Aorta (tissue), 5 donors: ENCODE measurements around the gene FARP1. TPM values are rescaled to one million over a fixed set of nuclear protein-coding genes. Genes with fewer than 3 reads are reported as not detected.

Source experiments
- ATAC-seq: fragments of 200-7000 bp; cut with Tn5 transposase; one replicate; pipeline ENCODE4 v1.9.1; 2022; ENCODE audit warnings: moderate library complexity; ENCODE audit not compliant: low FRiP score
- DNase-seq, 2 donors: peaks; one replicate each; pipeline ENCODE4 v3.0.0-alpha.2; 2020
- H3K27ac ChIP-seq, 2 donors: one replicate each; pipeline ENCODE4 v1.5.1; 2013; ENCODE audit warnings: low read length in 2 of 2, mild to moderate bottlenecking in 2 of 2, moderate library complexity in 2 of 2, control low read depth in 1 of 2, inconsistent platforms in 1 of 2, low read depth in 1 of 2
- H3K27me3 ChIP-seq, 2 donors: one replicate each; pipeline ENCODE4 v1.6.1; 2013; ENCODE audit warnings: control low read depth in 1 of 2, low read length in 1 of 2, mild to moderate bottlenecking in 1 of 2, moderate library complexity in 1 of 2; ENCODE audit not compliant: insufficient read depth in 2 of 2, control insufficient read depth in 1 of 2
- H3K36me3 ChIP-seq, 2 donors: one replicate each; pipeline ENCODE4 v1.6.1; 2013; ENCODE audit warnings: control low read depth in 1 of 2, low read length in 1 of 2, mild to moderate bottlenecking in 1 of 2; ENCODE audit not compliant: insufficient read depth in 2 of 2, control insufficient read depth in 1 of 2
- H3K4me1 ChIP-seq, 2 donors: one replicate each; pipeline ENCODE4 v1.6.1; 2013; ENCODE audit warnings: low read length in 2 of 2, control low read depth in 1 of 2, mild to moderate bottlenecking in 1 of 2, moderate library complexity in 1 of 2; ENCODE audit not compliant: insufficient read depth in 2 of 2, control insufficient read depth in 1 of 2
- H3K4me3 ChIP-seq, 2 donors: one replicate each; pipeline ENCODE4 v1.5.1; 2013; ENCODE audit warnings: low read length in 2 of 2, control low read depth in 1 of 2, mild to moderate bottlenecking in 1 of 2
- H3K9me3 ChIP-seq: one replicate; pipeline ENCODE4 v1.6.1; 2013; ENCODE audit warnings: mild to moderate bottlenecking, low read length; ENCODE audit not compliant: control insufficient read depth
- WGBS, 2 donors: extraction: QIAGEN DNeasy Blood & Tissue Kit; methylation state at CpG; one replicate each; pipeline ENCODE4 v1.1.7; 2013; 5-methylcytosine and 5-hydroxymethylcytosine counted together
- intact Hi-C, 2 donors: fragments of 100-400 bp; cut with DNase I; formaldehyde crosslinking; loops; one replicate each; pipeline versions ENCODE4 v1.14.2 to v1.15.0; 2022
- polyA plus RNA-seq, 2 donors: library from polyadenylated mRNA; stranded (reverse); fragments of 200-250 nt; gene quantifications; one replicate each; pipeline ENCODE4 v1.2.3, GENCODE V29; 2013
- total RNA-seq, 2 donors: library from RNA; stranded (reverse); fragmentation: NEBNext Ultra II Directional; extraction: Animal tissue kit (Norgen Biotek cat#: 25700); gene quantifications; one replicate each; pipeline ENCODE4 v1.2.1, GENCODE V29; 2021
- donor health status: healthy with polysubstance abuse.
- donor health status: Bipolar disorder and iron deficiency.
- donor health status: DM: no; HTN: no; CAD: no.
- donor health status: DM: no; HTN: no; CAD: no.
- donor health status: DM: yes; HTN: yes; CAD: no.

The FARP1 gene
- total and polyA plus RNA-seq, 4 donors: 3.3 to 41.7 (median 23.7) TPM

DNA sequence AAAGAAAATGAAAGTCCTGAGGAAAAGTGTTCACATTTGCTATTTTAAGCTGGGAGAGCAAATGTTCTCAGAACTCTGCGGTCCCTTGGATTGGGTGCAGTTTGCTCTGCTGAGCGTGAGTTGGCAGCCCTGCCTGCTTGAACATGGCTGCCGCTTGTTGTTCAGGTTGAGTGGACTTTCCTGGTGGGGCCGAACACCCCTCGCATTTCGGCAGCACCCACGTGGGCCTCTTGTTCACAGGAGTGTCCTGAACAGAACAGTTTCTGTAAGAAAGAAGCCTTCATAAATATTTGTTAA, 45.0 kb downstream of the FARP1 start:
- no peaks in the 10 kb centered on the region for H3K27me3 ChIP-seq
- 13 to 15% methylated on average over 7 of the region's 7 CpGs for WGBS, 2 donors
- DNase-seq (no peak), ATAC-seq (peak; percentile 65)
- peak overlapping the region in 1 of 2 donors; percentile 26 for H3K27ac ChIP-seq
- H3K4me3 ChIP-seq: no peak overlapping the region
- intact Hi-C loops: no loop called here
- no peaks in the 10 kb centered on the region for H3K9me3 ChIP-seq
- peaks cover 0 to 2% of the 10 kb centered on the region in 2 donors for H3K4me1 ChIP-seq
- H3K36me3 ChIP-seq: no peaks in the 10 kb centered on the region

DNA sequence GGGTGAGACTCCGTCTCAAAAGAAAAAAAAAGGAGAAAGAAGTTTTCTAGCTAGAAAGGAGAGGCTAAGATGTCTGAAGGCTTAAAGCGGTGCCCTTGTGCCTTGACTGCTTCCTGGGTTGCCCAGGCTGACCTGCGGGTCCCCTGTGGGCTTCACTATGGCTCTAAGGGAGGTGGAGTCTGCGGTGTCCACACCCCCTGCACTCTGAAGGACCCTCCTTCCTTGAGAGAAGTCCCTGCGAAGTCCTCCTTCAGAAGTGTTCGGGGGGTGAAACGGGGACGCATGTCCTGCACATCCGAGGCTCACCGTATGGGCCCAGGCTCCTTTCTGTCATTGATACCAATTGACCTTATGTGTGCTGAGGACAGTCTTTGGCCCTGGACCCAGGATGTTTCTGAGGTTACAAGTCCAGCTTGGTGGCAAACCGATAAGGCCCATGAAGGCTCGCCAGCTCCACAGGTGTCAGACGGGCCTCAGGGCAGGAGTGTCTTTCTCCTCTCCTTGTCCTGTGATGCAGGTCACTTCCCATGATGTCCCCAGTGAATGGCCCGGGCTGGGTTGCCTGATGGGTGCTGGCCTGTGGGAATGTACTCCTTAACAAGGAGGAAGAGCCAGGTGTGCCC, 45.8 kb downstream of the FARP1 start:
- DNase-seq: no peak
- intact Hi-C loops: no loop called here
- Histone ChIP-seq H3K27ac (no peak overlapping the region), H3K4me3 (no peak overlapping the region), H3K36me3 (no peaks in the 10 kb centered on the region), H3K4me1 (peaks cover 0 to 2% of the 10 kb centered on the region in 2 donors), H3K27me3 (no peaks in the 10 kb centered on the region), H3K9me3 (no peaks in the 10 kb centered on the region)
- 95 to 96% methylated on average over 14 of the region's 14 CpGs for WGBS, 2 donors
- no peak for ATAC-seq

DNA sequence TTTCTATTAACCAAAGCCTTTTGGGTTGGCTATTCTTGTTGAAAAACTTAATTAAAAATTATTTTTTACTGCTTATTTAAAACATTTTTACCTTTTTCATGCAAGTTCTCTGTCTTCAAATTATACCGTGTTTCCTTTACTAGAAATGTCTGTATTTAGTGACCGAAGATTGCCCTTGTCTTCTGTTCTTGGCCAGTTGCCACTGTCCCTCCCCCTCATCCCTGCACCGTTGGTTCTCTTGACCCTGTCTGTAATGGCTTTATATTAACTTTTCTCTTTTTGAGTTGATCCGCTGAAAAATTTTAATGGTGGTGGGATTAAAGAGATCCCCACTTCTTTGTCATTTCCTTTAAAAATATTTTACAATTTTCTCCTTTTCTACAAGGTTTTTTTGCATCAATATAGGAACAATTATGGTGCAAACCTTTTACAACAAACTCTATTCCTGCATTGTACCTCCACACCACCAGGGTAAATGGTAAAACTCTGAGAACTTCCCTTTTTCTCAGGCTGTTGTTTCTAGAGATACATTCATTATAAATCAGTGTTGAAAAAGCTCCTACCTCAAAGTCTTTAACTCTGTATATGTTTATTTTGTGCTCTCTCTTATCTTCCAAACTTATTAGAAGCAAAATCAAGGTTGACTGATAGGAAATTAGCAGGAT, 47.1 kb downstream of the FARP1 start:
- ATAC-seq (no peak), DNase-seq (no peak)
- no peak overlapping the region for H3K4me3 ChIP-seq
- H3K27me3 ChIP-seq: no peaks in the 10 kb centered on the region
- H3K27ac ChIP-seq: no peak overlapping the region
- 56 to 67% methylated on average over 4 of the region's 4 CpGs for WGBS, 2 donors
- H3K36me3 ChIP-seq: no peaks in the 10 kb centered on the region
- intact Hi-C loops: no loop called here
- H3K4me1 ChIP-seq: peaks cover 0 to 2% of the 10 kb centered on the region in 2 donors
- no peaks in the 10 kb centered on the region for H3K9me3 ChIP-seq

DNA sequence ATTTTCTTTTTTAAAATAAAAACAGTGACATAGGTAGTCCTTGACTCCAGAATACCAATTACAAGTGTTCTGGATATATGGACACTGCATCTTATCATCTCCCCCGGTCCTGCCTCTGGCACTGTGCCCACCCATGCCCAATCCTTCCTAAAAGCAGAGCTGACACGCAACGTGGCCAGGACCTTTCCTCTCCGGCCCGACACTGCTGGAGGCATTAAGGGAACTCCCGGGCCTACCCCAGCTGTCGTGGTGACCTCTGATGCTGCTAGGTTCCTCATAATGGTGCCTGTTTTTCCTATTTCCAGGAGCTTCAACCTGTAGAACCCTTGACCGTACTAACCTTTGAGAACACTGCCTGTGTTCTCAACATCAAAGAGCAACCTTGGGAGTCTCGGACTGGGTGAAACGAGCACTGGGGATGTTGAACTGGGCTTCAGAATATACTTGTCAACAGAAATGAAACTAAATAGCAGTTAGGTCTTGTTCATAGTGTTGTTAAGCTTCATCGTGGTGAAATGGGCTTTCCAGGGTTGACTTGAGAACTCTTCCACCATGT, 48.1 kb downstream of the FARP1 start:
- Histone ChIP-seq H3K27me3 (no peaks in the 10 kb centered on the region), H3K27ac (no peak overlapping the region), H3K4me3 (no peak overlapping the region), H3K4me1 (peaks cover 0 to 2% of the 10 kb centered on the region in 2 donors), H3K36me3 (no peaks in the 10 kb centered on the region), H3K9me3 (no peaks in the 10 kb centered on the region)
- DNase-seq (no peak), ATAC-seq (no peak)
- 89 to 92% methylated on average over 11 of the region's 11 CpGs for WGBS, 2 donors
- intact Hi-C loops: no loop called here

DNA sequence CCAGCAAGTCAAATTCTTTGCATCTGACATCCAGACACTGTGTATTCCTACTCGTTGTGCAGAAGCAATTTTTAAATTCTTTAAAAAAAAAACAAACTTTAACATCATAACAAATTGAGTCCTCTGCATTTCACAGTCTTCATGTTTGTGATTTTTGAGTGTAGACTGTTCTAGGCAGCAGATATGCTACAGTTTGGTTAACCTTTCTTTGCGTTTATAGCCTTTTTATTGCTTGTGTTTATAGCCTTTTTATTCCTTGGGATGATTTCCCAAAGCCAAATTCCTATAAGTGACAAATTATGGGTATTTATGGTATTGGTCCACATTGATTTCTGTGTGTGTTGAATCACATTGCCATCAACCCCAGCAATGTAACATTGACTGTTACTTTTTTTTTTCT, 49.1 kb downstream of the FARP1 start:
- H3K27me3 ChIP-seq: no peaks in the 10 kb centered on the region

DNA sequence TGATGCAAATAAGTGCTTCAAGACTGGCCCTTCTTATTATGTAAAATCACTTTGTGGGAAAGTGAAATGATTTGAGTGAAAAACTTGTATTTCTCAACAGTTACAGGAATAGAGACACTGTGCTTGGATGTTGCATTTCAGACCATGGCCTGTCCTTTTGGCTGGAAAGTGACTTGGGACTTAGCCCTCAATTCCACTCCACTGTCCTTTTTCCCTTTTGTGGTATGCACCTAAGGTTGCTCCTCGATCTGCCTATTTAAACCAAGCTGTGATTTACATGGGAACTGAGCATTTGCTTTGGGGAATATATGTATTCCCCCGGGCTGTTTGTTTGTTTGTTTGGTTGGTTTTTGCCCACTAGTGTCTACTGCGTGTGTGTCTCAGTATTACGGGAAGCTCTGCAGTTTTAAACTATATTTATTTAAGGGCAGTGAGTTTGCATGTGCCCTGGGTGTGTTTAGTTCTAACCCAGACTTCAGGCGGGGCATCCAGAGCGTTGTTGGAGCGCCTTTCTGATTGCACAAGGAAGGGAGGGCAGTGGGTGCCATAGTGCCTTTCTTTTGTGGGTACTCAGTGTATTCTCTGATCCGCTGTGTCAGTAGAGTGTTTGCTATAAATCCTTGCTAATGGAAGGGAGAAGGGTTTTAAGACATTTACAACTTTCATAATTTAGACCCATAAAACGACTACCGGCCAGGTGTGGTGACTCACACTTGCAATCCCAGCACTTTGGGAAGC, 52.3 kb downstream of the FARP1 start:
- H3K27me3 ChIP-seq: no peaks in the 10 kb centered on the region
- DNase-seq: no peak
- no peaks in the 10 kb centered on the region for H3K4me1 ChIP-seq
- no peak overlapping the region for H3K4me3 ChIP-seq
- no peak for ATAC-seq
- no peak overlapping the region for H3K27ac ChIP-seq
- intact Hi-C loops: no loop called here
- 74 to 85% methylated on average over 10 of the region's 10 CpGs for WGBS, 2 donors
- H3K36me3 ChIP-seq: no peaks in the 10 kb centered on the region
- H3K9me3 ChIP-seq: no peaks in the 10 kb centered on the region

More for the DNA sequence above, 49.1 kb downstream of the FARP1 start:
- Histone ChIP-seq H3K9me3 (no peaks in the 10 kb centered on the region), H3K36me3 (no peaks in the 10 kb centered on the region), H3K27ac (no peak overlapping the region), H3K4me3 (no peak overlapping the region), H3K4me1 (peaks cover 0 to 2% of the 10 kb centered on the region in 2 donors)
- WGBS, 2 donors: 65 to 73% methylated on average over 2 of the region's 2 CpGs
- intact Hi-C loops: no loop called here
- ATAC-seq (no peak), DNase-seq (no peak)

DNA sequence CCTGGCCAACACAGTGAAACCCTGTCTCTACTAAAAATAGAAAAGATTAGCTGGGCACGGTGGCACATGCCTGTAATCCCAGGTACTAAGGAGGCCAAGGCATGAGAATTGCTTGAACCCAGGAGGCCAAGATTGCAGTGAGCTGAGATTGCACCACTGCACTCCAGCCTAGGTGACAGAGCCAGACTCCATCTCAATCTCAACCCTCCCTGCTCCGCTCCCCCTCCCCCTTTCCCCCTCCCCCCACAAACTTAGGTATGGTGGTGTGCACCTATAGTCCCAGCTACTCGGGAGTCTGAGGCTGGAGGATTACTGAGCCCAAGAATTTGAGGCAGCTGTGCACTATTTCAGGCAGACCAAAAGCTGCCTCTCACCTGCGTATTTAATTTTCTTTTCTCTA, 55.8 kb downstream of the FARP1 start:
- intact Hi-C loops: no loop called here
- no peaks in the 10 kb centered on the region for H3K4me1 ChIP-seq
- WGBS, 2 donors: 52 to 72% methylated on average over 3 to 4 of the region's 4 CpGs

DNA sequence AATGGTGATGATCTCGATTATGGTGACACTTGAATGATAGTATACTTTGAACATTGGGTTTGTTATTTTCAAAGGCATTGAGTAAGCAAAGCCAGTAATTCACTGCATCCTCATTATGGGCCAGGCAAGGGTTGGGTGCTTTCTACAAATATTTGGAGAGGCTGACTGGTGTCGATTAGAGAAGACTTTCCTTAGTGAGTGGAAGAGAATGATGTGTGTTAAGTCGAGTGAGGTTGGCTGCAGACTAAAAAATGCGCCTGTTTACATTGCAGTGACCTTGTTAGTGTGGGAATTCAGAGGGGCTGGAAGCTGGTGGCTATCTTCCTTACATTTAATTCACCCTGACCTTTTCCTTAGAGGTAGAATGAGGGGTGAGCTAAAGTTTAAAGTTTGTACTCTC, 56.6 kb downstream of the FARP1 start:
- no peak overlapping the region for H3K27ac ChIP-seq
- intact Hi-C loops: no loop called here
- no peaks in the 10 kb centered on the region for H3K36me3 ChIP-seq
- no peak for ATAC-seq
- no peaks in the 10 kb centered on the region for H3K4me1 ChIP-seq
- 58 to 67% methylated on average over 4 of the region's 4 CpGs for WGBS, 2 donors
- no peak overlapping the region for H3K4me3 ChIP-seq
- H3K9me3 ChIP-seq: no peaks in the 10 kb centered on the region
- no peaks in the 10 kb centered on the region for H3K27me3 ChIP-seq
- DNase-seq: no peak

More for the DNA sequence above, 55.8 kb downstream of the FARP1 start:
- ATAC-seq (no peak), DNase-seq (no peak)
- H3K27ac ChIP-seq: no peak overlapping the region
- no peaks in the 10 kb centered on the region for H3K9me3 ChIP-seq
- no peaks in the 10 kb centered on the region for H3K36me3 ChIP-seq
- no peaks in the 10 kb centered on the region for H3K27me3 ChIP-seq
- no peak overlapping the region for H3K4me3 ChIP-seq
